A549 (cell line): Measurements from ENCODE around the gene ZNF883. TPM values are rescaled to one million over a fixed set of nuclear protein-coding genes. Genes with fewer than 3 reads are reported as not detected.

Experiments used
- ATAC-seq, 2 experiments: fragments of 200-7000 bp in 1 of 2; fragments of >200 bp in 1 of 2; cut with Nextera tagmentation in 1 of 2; cut with Tn5 transposase in 1 of 2; 3 replicates each; pipeline versions ENCODE4 v1.8.0 to v1.9.1; 2018 to 2020; ENCODE audit warnings: mild to moderate bottlenecking in 1 of 2, moderate library complexity in 1 of 2
- CTCF ChIA-PET: fragments of 300-600 bp; sonication (Branson Sonifier 250); formaldehyde crosslinking; extraction: SDS; loops from one replicate; lab custom pipeline; 2021; ENCODE audit warnings: antibody characterized with exemption, inconsistent platforms; lab: Yijun Ruan, JAX
- POLR2A ChIA-PET: fragments of 350-600 bp; formaldehyde crosslinking; extraction: SDS; loops from one replicate; lab custom pipeline; 2021; ENCODE audit warnings: antibody characterized with exemption, inconsistent platforms; lab: Yijun Ruan, JAX
- DNase-seq, 2 experiments: peaks; one replicate each; pipeline versions ENCODE4 v3.0.0 to v3.0.0-alpha.2; 2011 to 2016; ENCODE audit warnings: low read depth in 1 of 2, low spot score in 1 of 2
- FAIRE-seq: peaks from 2 replicates; lab custom pipeline; 2011; peaks lifted over from hg19 to GRCh38; lab: Jason Lieb, UNC
- H3K27ac ChIP-seq, 2 experiments: fragments of >200 bp; sonication (Bioruptor Twin); formaldehyde crosslinking; 3 replicates each; pipeline ENCODE4 v1.5.1; 2016 to 2017
- H3K4me1 ChIP-seq: fragments of >200 bp; sonication (Bioruptor Twin); formaldehyde crosslinking; 3 replicates; pipeline ENCODE4 v1.6.1; 2016
- H3K4me2 ChIP-seq: fragments of >200 bp; sonication (Bioruptor Twin); formaldehyde crosslinking; 3 replicates; pipeline ENCODE4 v1.6.1; 2016
- H3K4me3 ChIP-seq: fragments of >200 bp; sonication (Bioruptor Twin); formaldehyde crosslinking; 3 replicates; pipeline ENCODE4 v1.5.1; 2016
- H3K9me3 ChIP-seq: fragments of >200 bp; sonication (Bioruptor Twin); formaldehyde crosslinking; 3 replicates; pipeline ENCODE4 v1.6.1; 2016
- BHLHE40 ChIP-seq: IDR thresholded peaks from 2 replicates; pipeline ENCODE4 v1.6.1; 2012; ENCODE audit warnings: low read depth, low read length, inconsistent platforms
- CBX2 ChIP-seq: fragments of 200-600 bp; sonication (generic); IDR thresholded peaks from 2 replicates; pipeline ENCODE4 v1.6.1; 2016; ENCODE audit warnings: low read depth, mild to moderate bottlenecking, borderline replicate concordance
- CBX8 ChIP-seq: fragments of 200-600 bp; sonication (generic); IDR thresholded peaks from 2 replicates; pipeline ENCODE4 v1.6.1; 2016
- CEBPB ChIP-seq, 2 experiments: fragments of >200 bp in 1 of 2; sonication (Bioruptor Twin) in 1 of 2; formaldehyde crosslinking in 1 of 2; IDR thresholded peaks; 2 replicates each; pipeline ENCODE4 v1.6.1; 2012 to 2016
- CHD4 ChIP-seq: fragments of 200-600 bp; sonication (generic); IDR thresholded peaks from 2 replicates; pipeline ENCODE4 v1.6.1; 2016; ENCODE audit warnings: antibody characterized with exemption, mild to moderate bottlenecking, borderline replicate concordance
- EHF ChIP-seq: fragments of 250-450 bp; sonication (Bioruptor Pico); IDR thresholded peaks from 2 replicates; pipeline ENCODE4 v1.5.0; 2020; ENCODE audit warnings: mild to moderate bottlenecking
- EP300 ChIP-seq, 2 experiments: fragments of >200 bp; sonication (Bioruptor Twin); formaldehyde crosslinking; IDR thresholded peaks; 2 replicates in 1 of 2; 3 replicates in 1 of 2; pipeline ENCODE4 v1.6.1; 2016 to 2017
- FOSB ChIP-seq: fragments of 250-450 bp; sonication (Bioruptor Pico); IDR thresholded peaks from 2 replicates; pipeline ENCODE4 v1.5.0; 2020; ENCODE audit warnings: mild to moderate bottlenecking, moderate library complexity
- FOSL2 ChIP-seq, 2 experiments: fragments of 450-650 bp in 1 of 2; fragments of >200 bp in 1 of 2; sonication (Bioruptor Twin) in 1 of 2; formaldehyde crosslinking; IDR thresholded peaks; 2 replicates each; pipeline versions ENCODE4 v1.5.0 to v1.6.1; 2016 to 2020; ENCODE audit warnings: mild to moderate bottlenecking in 1 of 2, moderate library complexity in 1 of 2
- FOXS1 ChIP-seq: fragments of 250-450 bp; sonication (Bioruptor Pico); IDR thresholded peaks from 2 replicates; pipeline ENCODE4 v1.5.0; 2020; ENCODE audit warnings: mild to moderate bottlenecking, moderate library complexity
- GATA3 ChIP-seq: IDR thresholded peaks from 2 replicates; pipeline ENCODE4 v1.6.1; 2012; ENCODE audit warnings: borderline replicate concordance
- HES2 ChIP-seq: fragments of >200 bp; sonication (Bioruptor Twin); formaldehyde crosslinking; IDR thresholded peaks from 2 replicates; pipeline ENCODE4 v1.6.1; 2016
- HOXA7 ChIP-seq: fragments of 250-450 bp; sonication (Bioruptor Pico); IDR thresholded peaks from 2 replicates; pipeline ENCODE4 v1.5.0; 2020; ENCODE audit warnings: mild to moderate bottlenecking, moderate library complexity
- HOXB13 ChIP-seq: fragments of 250-450 bp; sonication (Bioruptor Pico); IDR thresholded peaks from 2 replicates; pipeline ENCODE4 v1.5.0; 2020; ENCODE audit warnings: low read depth, mild to moderate bottlenecking, moderate library complexity
- HOXB5 ChIP-seq: fragments of 250-450 bp; sonication (Bioruptor Pico); IDR thresholded peaks from 2 replicates; pipeline ENCODE4 v1.5.0; 2020; ENCODE audit warnings: mild to moderate bottlenecking, moderate library complexity
- JUN ChIP-seq, 2 experiments: fragments of >200 bp; sonication (Bioruptor Twin); formaldehyde crosslinking; IDR thresholded peaks; 2 replicates in 1 of 2; 3 replicates in 1 of 2; pipeline ENCODE4 v1.6.1; 2016 to 2017
- JUNB ChIP-seq: fragments of >200 bp; sonication (Bioruptor Twin); formaldehyde crosslinking; IDR thresholded peaks from 2 replicates; pipeline ENCODE4 v1.6.1; 2016
- KDM1A ChIP-seq: fragments of 200-600 bp; sonication (generic); IDR thresholded peaks from 2 replicates; pipeline ENCODE4 v1.6.1; 2016; ENCODE audit warnings: low read depth, mild to moderate bottlenecking
- MAFK ChIP-seq: fragments of 450-650 bp; IDR thresholded peaks from 2 replicates; pipeline ENCODE4 v1.6.1; 2014; ENCODE audit not compliant: partially characterized antibody
- MAX ChIP-seq: IDR thresholded peaks from 2 replicates; pipeline ENCODE4 v1.6.1; 2012
- MAZ ChIP-seq: fragments of 150-350 bp; IDR thresholded peaks from 2 replicates; pipeline ENCODE4 v1.6.1; 2014; ENCODE audit warnings: antibody characterized with exemption, low read depth, low read length, borderline replicate concordance
- NR3C1 ChIP-seq: fragments of >200 bp; sonication (Bioruptor Twin); formaldehyde crosslinking; IDR thresholded peaks from 3 replicates; pipeline ENCODE4 v1.6.1; 2017
- PBX3 ChIP-seq: IDR thresholded peaks from 2 replicates; pipeline ENCODE4 v1.6.1; 2012
- PHF8 ChIP-seq: fragments of 200-600 bp; sonication (generic); IDR thresholded peaks from 2 replicates; pipeline ENCODE4 v1.6.1; 2016; ENCODE audit warnings: low read depth, mild to moderate bottlenecking, antibody characterized with exemption, moderate library complexity, borderline replicate concordance
- POLR2A ChIP-seq: IDR thresholded peaks from 2 replicates; pipeline ENCODE4 v1.6.1; 2012; ENCODE audit warnings: mild to moderate bottlenecking, low read length
- POLR2AphosphoS2 ChIP-seq: conservative IDR thresholded peaks from 2 replicates; pipeline ENCODE4 v1.6.1; 2012; ENCODE audit warnings: low read length, improper control_type of control experiment, inconsistent platforms
- RAD21 ChIP-seq, 2 experiments: fragments of >200 bp in 1 of 2; sonication (Bioruptor Twin) in 1 of 2; formaldehyde crosslinking in 1 of 2; IDR thresholded peaks in 1 of 2; conservative IDR thresholded peaks in 1 of 2; 2 replicates in 1 of 2; 3 replicates in 1 of 2; pipeline ENCODE4 v1.6.1; 2012 to 2018; ENCODE audit warnings: inconsistent platforms in 1 of 2
- RARB ChIP-seq: fragments of 250-450 bp; sonication (Bioruptor Pico); IDR thresholded peaks from 2 replicates; pipeline ENCODE4 v1.8.0; 2021; ENCODE audit warnings: mild to moderate bottlenecking, moderate library complexity
- RCOR1 ChIP-seq: fragments of 150-350 bp; IDR thresholded peaks from 2 replicates; pipeline ENCODE4 v1.6.1; 2014; ENCODE audit warnings: antibody characterized with exemption, low read length, low read depth
- SMC3 ChIP-seq: fragments of >200 bp; sonication (Bioruptor Twin); formaldehyde crosslinking; IDR thresholded peaks from 3 replicates; pipeline ENCODE4 v1.6.1; 2018; ENCODE audit warnings: inconsistent platforms
- SREBF2 ChIP-seq: fragments of 450-650 bp; IDR thresholded peaks from 2 replicates; pipeline ENCODE4 v1.6.1; 2014; ENCODE audit warnings: mild to moderate bottlenecking, moderate library complexity
- ZFP36 ChIP-seq: fragments of 450-650 bp; IDR thresholded peaks from 2 replicates; pipeline ENCODE4 v1.6.1; 2014; ENCODE audit warnings: borderline replicate concordance; ENCODE audit not compliant: partially characterized antibody
- ZSCAN20 ChIP-seq: fragments of 250-450 bp; sonication (Bioruptor Pico); IDR thresholded peaks from 2 replicates; pipeline ENCODE4 v1.8.0; 2022; ENCODE audit warnings: mild to moderate bottlenecking, moderate library complexity
- WGBS: methylation state at CpG from one replicate; pipeline ENCODE4 v1.1.6; 2017; ENCODE audit errors: missing lambda C conversion rate; 5-methylcytosine and 5-hydroxymethylcytosine counted together
- polyA plus RNA-seq, 4 experiments: library from polyadenylated mRNA; depleted of rRNA in 3 of 4; stranded (reverse); fragments of >200 nt; fragmentation: RNase III in 1 of 4; extraction: RNeasy Plus Mini Kit Qiagen cat#74134 plus additional on column Dnase treatment in 1 of 4; gene quantifications; 2 replicates in 3 of 4; 3 replicates in 1 of 4; pipeline ENCODE4 v1.2.3, GENCODE V29; 2011 to 2017
- TF ChIP-seq, protein P1 (sequence below): fragments of 250-450 bp; sonication (Bioruptor Pico); IDR thresholded peaks from 2 replicates; pipeline ENCODE4 v1.5.0; 2021; ENCODE audit warnings: mild to moderate bottlenecking, moderate library complexity, borderline replicate concordance

ZNF883 gene
- polyA plus RNA-seq, 2 of the 4 experiments (the other 2 are of a cell fraction): 1.8 TPM

- peak within 1 kb of the TSS; percentile 75 for H3K4me2 ChIP-seq
- peaks cover 62% of the 10 kb centered on the region for H3K9me3 ChIP-seq
- ChIA-PET POLR2A (interaction anchor here (0.6 to 1.0 kb wide), 5 partner anchors 12 to 338 kb away, joined by 3 to 5 read pairs (median 3); partner anchors contain the start of genes CDC26, FKBP15, INIP and SLC31A1), CTCF (no interaction called here)
- ATAC-seq (peak; percentile 99 to 100), FAIRE-seq (peak; percentile 56), DNase-seq (peak; percentile 93 to 97)
- H3K4me1 ChIP-seq: no peaks in the 10 kb centered on the region
- H3K27ac ChIP-seq: peak within 1 kb of the TSS; percentile 78 to 88
- H3K4me3 ChIP-seq: peak within 1 kb of the TSS; percentile 74
- 3% methylated on average over 37 of the region's 62 CpGs for WGBS
- TF ChIP-seq KDM1A: peak; percentile 26; the same call in 1 of the 2 replicates
- no peak for TF ChIP-seq NR3C1
- no peak for TF ChIP-seq ZFP36
- TF ChIP-seq CBX2: no peak
- TF ChIP-seq MAFK: no peak
- TF ChIP-seq RAD21 (conservative IDR thresholded peaks at IDR 0.05 in 1 of 2, IDR thresholded peaks at IDR 0.05 in 1 of 2): no peak
- TF ChIP-seq MAX: no peak
- peak; percentile 87 for TF ChIP-seq HOXB13 (CRISPR knock-in tag)
- TF ChIP-seq EHF (CRISPR knock-in tag): 0 out of 2 replicates have a peak, but pooled peaks have one; percentile 19
- TF ChIP-seq EP300 (IDR thresholded peaks at IDR 0.05): no peak
- TF ChIP-seq JUNB: no peak
- TF ChIP-seq JUN (IDR thresholded peaks at IDR 0.05): peak; percentile 37 to 50; a peak in 4 of 5 replicates
- peak; percentile 69; the same call in 1 of the 2 replicates for TF ChIP-seq HOXB5 (CRISPR knock-in tag)
- peak; percentile 48 for TF ChIP-seq POLR2A
- no peak for TF ChIP-seq CHD4
- TF ChIP-seq RARB (CRISPR knock-in tag): no peak
- TF ChIP-seq FOSB (CRISPR knock-in tag): no peak
- TF ChIP-seq FOXS1: 0 out of 2 replicates have a peak, but pooled peaks have one; percentile 35
- TF ChIP-seq HES2: no peak
- no peak for TF ChIP-seq BHLHE40
- no peak for TF ChIP-seq GATA3
- TF ChIP-seq, protein P1, sequence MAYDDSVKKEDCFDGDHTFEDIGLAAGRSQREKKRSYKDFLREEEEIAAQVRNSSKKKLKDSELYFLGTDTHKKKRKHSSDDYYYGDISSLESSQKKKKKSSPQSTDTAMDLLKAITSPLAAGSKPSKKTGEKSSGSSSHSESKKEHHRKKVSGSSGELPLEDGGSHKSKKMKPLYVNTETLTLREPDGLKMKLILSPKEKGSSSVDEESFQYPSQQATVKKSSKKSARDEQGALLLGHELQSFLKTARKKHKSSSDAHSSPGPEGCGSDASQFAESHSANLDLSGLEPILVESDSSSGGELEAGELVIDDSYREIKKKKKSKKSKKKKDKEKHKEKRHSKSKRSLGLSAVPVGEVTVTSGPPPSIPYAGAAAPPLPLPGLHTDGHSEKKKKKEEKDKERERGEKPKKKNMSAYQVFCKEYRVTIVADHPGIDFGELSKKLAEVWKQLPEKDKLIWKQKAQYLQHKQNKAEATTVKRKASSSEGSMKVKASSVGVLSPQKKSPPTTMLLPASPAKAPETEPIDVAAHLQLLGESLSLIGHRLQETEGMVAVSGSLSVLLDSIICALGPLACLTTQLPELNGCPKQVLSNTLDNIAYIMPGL: no peak
- TF ChIP-seq CBX8: no peak
- TF ChIP-seq CEBPB (IDR thresholded peaks at IDR 0.05): no peak
- no peak for TF ChIP-seq RCOR1
- no peak for TF ChIP-seq SMC3
- TF ChIP-seq HOXA7: no peak
- no peak for TF ChIP-seq POLR2AphosphoS2
- peak; percentile 44; the same call in 1 of the 2 replicates for TF ChIP-seq PHF8
- TF ChIP-seq PBX3: no peak
- no peak for TF ChIP-seq ZSCAN20 (CRISPR knock-in tag)
- TF ChIP-seq FOSL2 (IDR thresholded peaks at IDR 0.05): no peak
- no peak for TF ChIP-seq FOSL2 (CRISPR knock-in tag; IDR thresholded peaks at IDR 0.05)
- no peak for TF ChIP-seq SREBF2
- no peak for TF ChIP-seq MAZ
- TF ChIP-seq, all 56 proteins: peak for 8
Observed at GRCh38 chr9:113056191-113057106, 44.5 kb upstream of the ZNF883 start, which contains the start of gene ZFP37. TSS of gene ZFP37 (minus strand) at chr9:113056724. CDS start at chr9:113056688, 36 bp downstream.
